ENCODE measurements around the gene ZNF641.

DNA sequence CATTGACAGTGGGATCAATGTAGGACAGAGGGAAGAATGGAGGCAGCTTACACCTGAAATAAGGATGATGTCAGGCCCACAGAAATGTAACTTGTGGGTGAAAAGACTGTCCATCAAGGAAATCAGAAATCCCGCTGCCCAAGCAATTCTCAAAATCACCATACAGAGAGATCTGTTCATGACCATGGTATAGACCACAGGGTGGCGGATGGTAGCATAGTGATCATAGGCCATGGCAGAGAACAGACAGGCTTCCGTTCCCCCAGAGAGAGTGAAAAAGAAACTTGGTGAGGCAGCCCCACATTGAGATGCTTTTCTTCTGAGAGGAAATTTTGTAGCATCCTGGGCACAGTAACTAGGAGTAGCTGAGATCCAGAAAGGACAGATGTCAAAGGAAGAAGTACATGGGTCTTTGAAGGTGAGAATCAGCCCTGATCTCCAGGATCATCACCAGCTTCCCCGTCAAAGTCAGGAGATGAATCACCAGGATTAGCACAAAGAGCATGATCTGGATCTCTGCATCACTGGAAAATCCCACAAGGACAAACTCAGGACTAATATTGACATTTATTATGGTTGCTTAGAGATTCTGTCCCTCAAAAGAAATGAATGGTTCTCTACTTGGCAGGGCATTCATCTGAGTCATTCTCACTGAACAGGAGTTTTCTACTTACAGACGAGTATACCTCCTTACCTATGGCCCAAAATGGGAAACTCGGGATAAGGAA, 5.5 kb upstream of the ZNF641 start:
- TF ChIP-seq, protein P1, sequence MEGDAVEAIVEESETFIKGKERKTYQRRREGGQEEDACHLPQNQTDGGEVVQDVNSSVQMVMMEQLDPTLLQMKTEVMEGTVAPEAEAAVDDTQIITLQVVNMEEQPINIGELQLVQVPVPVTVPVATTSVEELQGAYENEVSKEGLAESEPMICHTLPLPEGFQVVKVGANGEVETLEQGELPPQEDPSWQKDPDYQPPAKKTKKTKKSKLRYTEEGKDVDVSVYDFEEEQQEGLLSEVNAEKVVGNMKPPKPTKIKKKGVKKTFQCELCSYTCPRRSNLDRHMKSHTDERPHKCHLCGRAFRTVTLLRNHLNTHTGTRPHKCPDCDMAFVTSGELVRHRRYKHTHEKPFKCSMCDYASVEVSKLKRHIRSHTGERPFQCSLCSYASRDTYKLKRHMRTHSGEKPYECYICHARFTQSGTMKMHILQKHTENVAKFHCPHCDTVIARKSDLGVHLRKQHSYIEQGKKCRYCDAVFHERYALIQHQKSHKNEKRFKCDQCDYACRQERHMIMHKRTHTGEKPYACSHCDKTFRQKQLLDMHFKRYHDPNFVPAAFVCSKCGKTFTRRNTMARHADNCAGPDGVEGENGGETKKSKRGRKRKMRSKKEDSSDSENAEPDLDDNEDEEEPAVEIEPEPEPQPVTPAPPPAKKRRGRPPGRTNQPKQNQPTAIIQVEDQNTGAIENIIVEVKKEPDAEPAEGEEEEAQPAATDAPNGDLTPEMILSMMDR (IDR thresholded peaks at IDR 0.05) = no peak
- no peak for TF ChIP-seq POLR2A (IDR thresholded peaks at IDR 0.05)

All from adrenal gland (tissue), 5 donors.